Ovary (tissue), 3 donors: ENCODE results near the gene MOB3C.

Source experiments
- CTCF ChIP-seq, 3 donors: fragments of 450-650 bp in 2 of 3; fragments of 200-600 bp in 1 of 3; IDR thresholded peaks; one replicate each; pipeline versions ENCODE4 v1.5.1 to v1.8.0; 2016 to 2022; ENCODE audit warnings: antibody characterized with exemption in 3 of 3, mild to moderate bottlenecking in 1 of 3
- EP300 ChIP-seq: sonication (generic); formaldehyde crosslinking; IDR thresholded peaks from one replicate; pipeline ENCODE4 v1.6.1; 2017; ENCODE audit warnings: antibody characterized with exemption
- POLR2A ChIP-seq: fragments of 450-650 bp; IDR thresholded peaks from one replicate; pipeline ENCODE4 v1.6.1; 2017; ENCODE audit warnings: antibody characterized with exemption, mild to moderate bottlenecking, moderate library complexity
- donor health status: DM: no; HTN: no; CAD: no.

DNA sequence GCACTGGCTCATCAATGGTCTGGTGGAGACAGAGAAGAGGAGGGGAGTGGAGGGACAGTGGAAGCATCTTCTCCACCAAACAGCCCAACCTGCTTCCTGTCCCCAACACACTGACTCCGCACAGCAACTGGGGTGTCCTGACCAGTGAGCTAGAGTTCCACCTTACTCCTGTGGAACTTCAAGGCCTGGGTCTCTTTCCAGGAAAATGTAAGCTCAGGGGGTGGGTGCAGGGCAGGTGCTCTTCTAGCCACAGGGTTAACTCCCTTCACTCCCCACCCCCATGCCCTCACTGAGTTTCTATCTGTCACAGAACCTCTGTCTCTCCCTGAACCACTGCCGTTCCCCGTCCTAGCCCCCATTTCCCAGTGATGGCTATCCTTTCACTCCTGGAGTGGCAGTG is 876 bp downstream of the MOB3C start:
- TF ChIP-seq POLR2A (no peak), CTCF (IDR thresholded peaks at IDR 0.05) (no peak), EP300 (no peak)
